Activated naive CD4-positive, alpha-beta T cell treated with anti-CD3 and anti-CD28 coated beads for 36 hours (primary cell): ENCODE data around the gene HDAC11. TPM values are rescaled to one million over a fixed set of nuclear protein-coding genes. Genes with fewer than 3 reads are reported as not detected.
"Not testable (repeated sequence)": the region's sequence is repeated elsewhere in the genome, so short reads cannot be mapped to it uniquely, and the experiment has no call there.

Experiments
- CTCF ChIA-PET: fragments of 350-600 bp; sonication (Branson Sonifier 250); formaldehyde crosslinking; loops from one replicate; lab custom pipeline; 2021; ENCODE audit warnings: antibody characterized with exemption; lab: Charles Lee
- DNase-seq: peaks from one replicate; pipeline ENCODE4 v3.0.0-alpha.2; 2020
- H3K27ac Mint-ChIP-seq: one replicate; pipeline ENCODE4 v1.8.0; 2021; ENCODE audit warnings: mild to moderate bottlenecking, mixed read lengths
- H3K27me3 Mint-ChIP-seq: one replicate; pipeline ENCODE4 v1.8.0; 2021; ENCODE audit warnings: low read depth, mixed read lengths
- H3K36me3 Mint-ChIP-seq: one replicate; pipeline ENCODE4 v1.8.0; 2021; ENCODE audit warnings: low read depth, mixed read lengths
- H3K4me1 Mint-ChIP-seq: one replicate; pipeline ENCODE4 v1.8.0; 2021; ENCODE audit warnings: low read depth, mixed read lengths
- H3K4me3 Mint-ChIP-seq: one replicate; pipeline ENCODE4 v1.8.0; 2021; ENCODE audit warnings: mild to moderate bottlenecking, moderate library complexity, mixed read lengths
- H3K9me3 Mint-ChIP-seq: one replicate; pipeline ENCODE4 v1.8.0; 2021; ENCODE audit warnings: mixed read lengths
- intact Hi-C: fragments of 100-400 bp; cut with micrococcal nuclease; formaldehyde crosslinking; loops from one replicate; pipeline ENCODE4 v1.15.1; 2023
- total RNA-seq, 2 experiments: library from RNA; stranded (reverse); gene quantifications; one replicate each; pipeline ENCODE4 v1.2.3, GENCODE V29; 2021

The HDAC11 gene
- total RNA-seq, 2 experiments from 2014 or later: 1.6 to 2.4 TPM

GRCh38 chr3:13484851-13485590 lies 4.9 kb downstream of the HDAC11 start:
- peaks cover 19% of the 10 kb centered on the region for H3K4me1 Mint-ChIP-seq
- CTCF ChIA-PET: interaction anchor here (0.8 to 1.7 kb wide), 5 partner anchors 10 to 172 kb away, joined by 3 to 11 read pairs (median 5); no protein-coding TSS in a partner anchor
- no peak overlapping the region for H3K4me3 Mint-ChIP-seq
- H3K27ac Mint-ChIP-seq: no peak overlapping the region
- H3K9me3 Mint-ChIP-seq: no peaks in the 10 kb centered on the region
- H3K36me3 Mint-ChIP-seq: peaks cover 2% of the 10 kb centered on the region
- intact Hi-C loops: loop anchor here (5.0 kb wide), 3 partner anchors 167 to 407 kb away; no protein-coding TSS in a partner anchor
- peak; percentile 25 for DNase-seq
- H3K27me3 Mint-ChIP-seq: no peaks in the 10 kb centered on the region

- CTCF ChIA-PET: interaction anchor here (0.8 to 1.7 kb wide), 4 partner anchors 10 to 171 kb away, joined by 4 to 11 read pairs (median 6); no protein-coding TSS in a partner anchor
- H3K9me3 Mint-ChIP-seq, H3K27me3 Mint-ChIP-seq, H3K27ac Mint-ChIP-seq, intact Hi-C loops, DNase-seq, H3K4me3 Mint-ChIP-seq, H3K36me3 Mint-ChIP-seq: not testable (repeated sequence)
- peaks cover 15% of the 10 kb centered on the region for H3K4me1 Mint-ChIP-seq
These were observed 5.8 kb downstream of the HDAC11 start for GRCh38 chr3:13485630-13486562.

- Mint-ChIP-seq H3K36me3 (peaks cover 2% of the 10 kb centered on the region), H3K27ac (no peak overlapping the region), H3K27me3 (no peaks in the 10 kb centered on the region), H3K9me3 (no peaks in the 10 kb centered on the region), H3K4me1 (peaks cover 11% of the 10 kb centered on the region), H3K4me3 (no peak overlapping the region)
- intact Hi-C loops: no loop called here
- CTCF ChIA-PET: interaction anchor here (0.9 to 1.6 kb wide), 2 partner anchors 31 to 170 kb away, joined by 3 to 5 read pairs; no protein-coding TSS in a partner anchor
- DNase-seq: no peak
These were observed 7.3 kb downstream of the HDAC11 start for GRCh38 chr3:13487403-13487802.

- peaks cover 2% of the 10 kb centered on the region for H3K36me3 Mint-ChIP-seq
- no peaks in the 10 kb centered on the region for H3K4me1 Mint-ChIP-seq
- CTCF ChIA-PET: interaction anchor here (0.5 to 16.5 kb wide), 3 partner anchors 12 to 158 kb away, joined by 3 to 344 read pairs (median 3); no protein-coding TSS in a partner anchor
- H3K27me3 Mint-ChIP-seq: no peaks in the 10 kb centered on the region
- no peaks in the 10 kb centered on the region for H3K9me3 Mint-ChIP-seq
- DNase-seq: no peak
- H3K4me3 Mint-ChIP-seq: no peak overlapping the region
- H3K27ac Mint-ChIP-seq: no peak overlapping the region
- intact Hi-C loops: no loop called here
These were observed 11.3 kb downstream of the HDAC11 start for GRCh38 chr3:13491206-13491974.

GRCh38 chr3:13492048-13492447 lies 11.9 kb downstream of the HDAC11 start:
- CTCF ChIA-PET: interaction anchor here (16.5 kb wide), 1 partner anchor 157 kb away, joined by 344 read pairs; no protein-coding TSS in a partner anchor
- Mint-ChIP-seq H3K4me3 (no peak overlapping the region), H3K4me1 (no peaks in the 10 kb centered on the region), H3K36me3 (peaks cover 2% of the 10 kb centered on the region), H3K27me3 (no peaks in the 10 kb centered on the region), H3K9me3 (no peaks in the 10 kb centered on the region), H3K27ac (no peak overlapping the region)
- intact Hi-C loops: no loop called here
- no peak for DNase-seq

- no peaks in the 10 kb centered on the region for H3K9me3 Mint-ChIP-seq
- no peak for DNase-seq
- H3K4me3 Mint-ChIP-seq: no peak overlapping the region
- CTCF ChIA-PET: interaction anchor here (1.1 to 16.5 kb wide), 2 partner anchors 156 to 168 kb away, joined by 4 to 344 read pairs; no protein-coding TSS in a partner anchor
- intact Hi-C loops: no loop called here
- H3K4me1 Mint-ChIP-seq: no peaks in the 10 kb centered on the region
- H3K36me3 Mint-ChIP-seq: peaks cover 2% of the 10 kb centered on the region
- H3K27ac Mint-ChIP-seq: no peak overlapping the region
- H3K27me3 Mint-ChIP-seq: no peaks in the 10 kb centered on the region
These were observed 13.1 kb downstream of the HDAC11 start for GRCh38 chr3:13492976-13493866.

GRCh38 chr3:13493867-13494441 lies 13.8 kb downstream of the HDAC11 start:
- H3K4me1 Mint-ChIP-seq: no peaks in the 10 kb centered on the region
- CTCF ChIA-PET: interaction anchor here (16.5 kb wide), 1 partner anchor 155 kb away, joined by 344 read pairs; no protein-coding TSS in a partner anchor
- H3K9me3 Mint-ChIP-seq: no peaks in the 10 kb centered on the region

GRCh38 chr3:13494463-13495350 lies 14.6 kb downstream of the HDAC11 start:
- H3K4me1 Mint-ChIP-seq: no peaks in the 10 kb centered on the region
- DNase-seq: no peak
- no peak overlapping the region for H3K4me3 Mint-ChIP-seq
- H3K9me3 Mint-ChIP-seq: no peaks in the 10 kb centered on the region
- CTCF ChIA-PET: interaction anchor here (0.8 to 16.5 kb wide), 4 partner anchors 10 to 163 kb away, joined by 3 to 344 read pairs (median 12); no protein-coding TSS in a partner anchor
- no peaks in the 10 kb centered on the region for H3K36me3 Mint-ChIP-seq
- no peak overlapping the region for H3K27ac Mint-ChIP-seq
- H3K27me3 Mint-ChIP-seq: no peaks in the 10 kb centered on the region
- intact Hi-C loops: no loop called here

More at GRCh38 chr3:13493867-13494441, 13.8 kb downstream of the HDAC11 start:
- no peak overlapping the region for H3K4me3 Mint-ChIP-seq
- DNase-seq: no peak
- H3K27ac Mint-ChIP-seq: no peak overlapping the region
- H3K36me3 Mint-ChIP-seq: peaks cover 2% of the 10 kb centered on the region
- H3K27me3 Mint-ChIP-seq: no peaks in the 10 kb centered on the region
- intact Hi-C loops: no loop called here

- Mint-ChIP-seq H3K27ac (no peak overlapping the region), H3K9me3 (no peaks in the 10 kb centered on the region), H3K4me3 (no peak overlapping the region), H3K4me1 (no peaks in the 10 kb centered on the region), H3K27me3 (no peaks in the 10 kb centered on the region), H3K36me3 (no peaks in the 10 kb centered on the region)
- no peak for DNase-seq
- CTCF ChIA-PET: interaction anchor here (0.8 to 16.5 kb wide), 12 partner anchors 9 to 389 kb away, joined by 3 to 344 read pairs (median 4); partner anchors contain the start of gene HDAC11
- intact Hi-C loops: no loop called here
These were observed 15.3 kb downstream of the HDAC11 start for GRCh38 chr3:13495351-13495813.
